ENCODE results near the gene CACNG8. TPM values are rescaled to one million over a fixed set of nuclear protein-coding genes. Genes with fewer than 3 reads are reported as not detected.

Gene CACNG8
- total RNA-seq, 1 donor from 2014 or later: under 0.01 TPM

DNA sequence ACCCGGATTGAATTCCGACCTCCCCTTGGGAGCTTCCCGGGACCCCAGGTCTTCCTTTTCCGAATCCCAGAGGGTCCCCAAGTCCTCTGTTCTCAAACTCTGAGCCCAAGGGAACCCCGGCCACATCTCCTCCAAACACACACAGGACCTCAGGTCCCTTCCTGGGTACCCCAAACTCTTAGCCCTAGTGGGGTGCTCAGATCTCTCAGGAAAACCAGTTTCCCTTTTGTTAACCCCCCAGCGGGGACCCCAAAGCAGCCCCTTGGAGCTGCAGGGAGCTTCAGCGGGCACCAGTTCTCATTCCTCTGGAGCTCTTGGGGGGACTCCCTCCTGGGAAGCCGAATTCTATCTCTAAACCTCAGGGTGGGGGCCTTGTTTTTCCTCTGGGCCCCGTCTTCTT is 29.5 kb downstream of the CACNG8 start:
- no peak overlapping the region for H3K4me3 ChIP-seq (ENCODE audit: low read depth, low read length)
- H3K27me3 ChIP-seq (ENCODE audit: control insufficient read depth, insufficient read depth, low read length): peaks cover 33% of the 10 kb centered on the region
- no peak for DNase-seq (ENCODE audit: low read depth)
- TF ChIP-seq, protein P1, sequence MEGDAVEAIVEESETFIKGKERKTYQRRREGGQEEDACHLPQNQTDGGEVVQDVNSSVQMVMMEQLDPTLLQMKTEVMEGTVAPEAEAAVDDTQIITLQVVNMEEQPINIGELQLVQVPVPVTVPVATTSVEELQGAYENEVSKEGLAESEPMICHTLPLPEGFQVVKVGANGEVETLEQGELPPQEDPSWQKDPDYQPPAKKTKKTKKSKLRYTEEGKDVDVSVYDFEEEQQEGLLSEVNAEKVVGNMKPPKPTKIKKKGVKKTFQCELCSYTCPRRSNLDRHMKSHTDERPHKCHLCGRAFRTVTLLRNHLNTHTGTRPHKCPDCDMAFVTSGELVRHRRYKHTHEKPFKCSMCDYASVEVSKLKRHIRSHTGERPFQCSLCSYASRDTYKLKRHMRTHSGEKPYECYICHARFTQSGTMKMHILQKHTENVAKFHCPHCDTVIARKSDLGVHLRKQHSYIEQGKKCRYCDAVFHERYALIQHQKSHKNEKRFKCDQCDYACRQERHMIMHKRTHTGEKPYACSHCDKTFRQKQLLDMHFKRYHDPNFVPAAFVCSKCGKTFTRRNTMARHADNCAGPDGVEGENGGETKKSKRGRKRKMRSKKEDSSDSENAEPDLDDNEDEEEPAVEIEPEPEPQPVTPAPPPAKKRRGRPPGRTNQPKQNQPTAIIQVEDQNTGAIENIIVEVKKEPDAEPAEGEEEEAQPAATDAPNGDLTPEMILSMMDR (IDR thresholded peaks at IDR 0.05; ENCODE audit: insufficient read depth, low read length, poor library complexity, severe bottlenecking): no peak
- no peaks in the 10 kb centered on the region for H3K36me3 ChIP-seq (ENCODE audit: control insufficient read depth, insufficient read depth, low read length)

DNA sequence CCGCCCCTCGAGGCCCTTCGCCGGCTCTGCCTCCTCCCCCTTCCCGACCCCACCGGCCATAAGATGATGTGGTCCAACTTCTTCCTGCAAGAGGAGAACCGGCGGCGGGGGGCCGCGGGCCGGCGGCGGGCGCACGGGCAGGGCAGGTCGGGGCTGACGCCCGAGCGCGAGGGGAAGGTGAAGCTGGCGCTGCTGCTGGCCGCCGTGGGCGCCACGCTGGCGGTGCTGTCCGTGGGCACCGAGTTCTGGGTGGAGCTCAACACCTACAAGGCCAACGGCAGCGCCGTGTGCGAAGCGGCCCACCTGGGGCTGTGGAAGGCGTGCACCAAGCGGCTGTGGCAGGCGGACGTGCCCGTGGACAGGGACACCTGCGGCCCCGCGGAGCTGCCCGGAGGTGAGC is 30.1 kb downstream of the CACNG8 start:
- H3K27me3 ChIP-seq (ENCODE audit: control insufficient read depth, insufficient read depth, low read length): peaks cover 33% of the 10 kb centered on the region
- no peaks in the 10 kb centered on the region for H3K36me3 ChIP-seq (ENCODE audit: control insufficient read depth, insufficient read depth, low read length)
- H3K4me3 ChIP-seq (ENCODE audit: low read depth, low read length): no peak overlapping the region
- DNase-seq (ENCODE audit: low read depth): no peak
- TF ChIP-seq, protein P1 (IDR thresholded peaks at IDR 0.05; ENCODE audit: insufficient read depth, low read length, poor library complexity, severe bottlenecking): no peak

DNA sequence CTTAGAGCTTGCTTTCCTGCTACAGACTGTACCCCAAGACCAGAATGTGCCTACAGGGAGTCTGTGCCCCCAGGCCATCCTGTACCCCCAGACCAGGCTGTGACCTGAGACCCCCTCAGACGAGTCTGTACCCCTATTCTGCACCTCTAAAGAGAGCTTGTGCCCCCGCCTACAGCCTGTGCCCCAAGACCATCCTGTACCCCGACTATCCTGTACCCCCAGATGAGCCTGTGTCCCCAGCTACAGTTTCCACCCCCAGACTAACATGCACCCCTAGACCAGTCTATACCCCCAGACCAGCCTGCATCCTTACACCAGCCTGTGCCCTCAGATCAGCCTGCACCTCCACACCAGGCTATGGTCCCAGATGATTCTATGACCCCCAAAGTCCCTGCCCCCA is 30.7 kb downstream of the CACNG8 start:
- no peak for DNase-seq (ENCODE audit: low read depth)
- peaks cover 33% of the 10 kb centered on the region for H3K27me3 ChIP-seq (ENCODE audit: control insufficient read depth, insufficient read depth, low read length)
- TF ChIP-seq, protein P1 (IDR thresholded peaks at IDR 0.05; ENCODE audit: insufficient read depth, low read length, poor library complexity, severe bottlenecking): no peak

DNA sequence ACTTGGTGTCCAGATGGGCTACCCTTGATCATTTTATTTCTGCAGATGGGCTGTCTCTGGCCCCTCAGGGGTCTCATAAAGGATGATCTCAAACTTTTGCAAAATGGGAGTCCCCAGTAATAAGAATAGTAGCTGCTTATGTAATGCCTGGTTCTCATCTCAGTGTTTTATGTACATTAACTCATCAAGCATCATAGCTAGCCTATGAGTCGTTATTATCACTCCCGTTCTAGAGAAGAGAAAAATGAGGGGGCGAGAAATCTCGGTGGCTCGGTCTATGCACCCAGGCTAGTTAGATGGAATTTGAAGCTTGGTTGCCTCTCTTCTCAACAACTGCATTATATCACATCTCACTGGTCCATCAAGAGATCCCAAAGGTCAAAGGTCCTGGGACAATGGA is 32.1 kb downstream of the CACNG8 start:
- no peak for DNase-seq (ENCODE audit: low read depth)
- TF ChIP-seq, protein P1 (IDR thresholded peaks at IDR 0.05; ENCODE audit: insufficient read depth, low read length, poor library complexity, severe bottlenecking): no peak

More for the DNA sequence above, 30.7 kb downstream of the CACNG8 start:
- H3K4me3 ChIP-seq (ENCODE audit: low read depth, low read length): no peak overlapping the region
- no peaks in the 10 kb centered on the region for H3K36me3 ChIP-seq (ENCODE audit: control insufficient read depth, insufficient read depth, low read length)

DNA sequence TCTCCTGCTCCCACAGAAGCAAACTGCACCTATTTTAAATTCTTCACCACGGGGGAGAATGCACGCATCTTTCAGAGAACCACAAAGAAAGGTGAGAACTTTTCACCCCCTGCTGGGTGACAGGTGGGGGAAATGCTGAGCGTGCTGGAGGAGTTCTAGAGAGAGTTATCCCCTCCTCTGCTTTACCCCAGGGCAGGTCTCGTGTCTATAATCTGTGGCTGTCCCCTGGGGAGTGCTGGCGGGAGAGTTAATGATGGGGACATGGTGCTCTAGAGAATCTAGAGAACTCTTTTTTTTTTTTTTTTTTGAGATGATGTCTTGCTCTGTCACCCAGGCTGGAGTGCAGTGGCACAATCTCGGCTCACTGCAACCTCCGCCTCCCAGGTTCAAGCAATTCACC is 35.5 kb downstream of the CACNG8 start:
- TF ChIP-seq, protein P1 (IDR thresholded peaks at IDR 0.05; ENCODE audit: insufficient read depth, low read length, poor library complexity, severe bottlenecking): no peak
- no peaks in the 10 kb centered on the region for H3K36me3 ChIP-seq (ENCODE audit: control insufficient read depth, insufficient read depth, low read length)

More for the DNA sequence above, 32.1 kb downstream of the CACNG8 start:
- Histone ChIP-seq H3K4me3 (ENCODE audit: low read depth, low read length) (no peak overlapping the region), H3K36me3 (ENCODE audit: control insufficient read depth, insufficient read depth, low read length) (no peaks in the 10 kb centered on the region), H3K27me3 (ENCODE audit: control insufficient read depth, insufficient read depth, low read length) (peaks cover 31% of the 10 kb centered on the region)

DNA sequence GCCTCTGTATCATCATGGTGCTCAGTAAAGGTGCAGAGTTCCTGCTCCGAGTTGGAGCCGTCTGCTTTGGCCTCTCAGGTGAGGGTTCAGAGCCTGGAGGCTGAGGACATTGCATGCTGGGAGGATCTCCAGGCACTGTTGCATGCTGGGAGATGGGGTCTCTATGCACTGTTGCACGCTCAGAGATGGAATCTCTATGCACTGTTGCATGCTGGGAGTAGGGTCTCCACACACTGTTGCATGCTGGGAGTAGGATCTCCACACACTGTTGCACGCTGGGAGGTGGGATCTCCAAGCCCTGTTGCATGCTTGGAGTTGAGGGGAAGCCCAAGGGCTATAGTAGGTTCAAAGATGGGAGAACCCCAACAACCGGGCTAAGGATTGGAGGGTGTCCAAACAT is 37.0 kb downstream of the CACNG8 start:
- TF ChIP-seq, protein P1 (IDR thresholded peaks at IDR 0.05; ENCODE audit: insufficient read depth, low read length, poor library complexity, severe bottlenecking): no peak
- Histone ChIP-seq H3K27me3 (ENCODE audit: control insufficient read depth, insufficient read depth, low read length) (no peaks in the 10 kb centered on the region), H3K36me3 (ENCODE audit: control insufficient read depth, insufficient read depth, low read length) (no peaks in the 10 kb centered on the region), H3K4me3 (ENCODE audit: low read depth, low read length) (no peak overlapping the region)
- no peak for DNase-seq (ENCODE audit: low read depth)

More for the DNA sequence above, 35.5 kb downstream of the CACNG8 start:
- Histone ChIP-seq H3K4me3 (ENCODE audit: low read depth, low read length) (no peak overlapping the region), H3K27me3 (ENCODE audit: control insufficient read depth, insufficient read depth, low read length) (peaks cover 10% of the 10 kb centered on the region)
- no peak for DNase-seq (ENCODE audit: low read depth)
